ENCODE measurements around the gene HIRA.

GRCh38 chr22:19367763-19368367 lies 63.7 kb downstream of the HIRA start:
- TF ChIP-seq CTCF (IDR thresholded peaks at IDR 0.05) (no peak), POLR2AphosphoS5 (IDR thresholded peaks at IDR 0.05) (no peak)
